Activated naive CD4-positive, alpha-beta T cell treated with anti-CD3 and anti-CD28 coated beads, Interleukin-2, amount 10 ng/mL, durations not matched to agents 7 days and 5 days (primary cell): ENCODE results near the gene UBL7.
"Not testable (repeated sequence)": the region's sequence is repeated elsewhere in the genome, so short reads cannot be mapped to it uniquely, and the experiment has no call there.

Experiments used
- CTCF ChIA-PET: fragments of 350-600 bp; sonication (Branson Sonifier 250); formaldehyde crosslinking; loops from one replicate; lab custom pipeline; 2021; ENCODE audit warnings: antibody characterized with exemption; lab: Charles Lee
- DNase-seq: peaks from one replicate; pipeline ENCODE4 v3.0.0-alpha.2; 2020
- H3K27ac Mint-ChIP-seq: one replicate; pipeline ENCODE4 v1.8.0; 2021; ENCODE audit warnings: mild to moderate bottlenecking, moderate library complexity, mixed read lengths
- H3K27me3 Mint-ChIP-seq: one replicate; pipeline ENCODE4 v1.8.0; 2021; ENCODE audit warnings: mild to moderate bottlenecking, mixed read lengths
- H3K36me3 Mint-ChIP-seq: one replicate; pipeline ENCODE4 v1.8.0; 2021; ENCODE audit warnings: mixed read lengths
- H3K4me1 Mint-ChIP-seq: one replicate; pipeline ENCODE4 v1.8.0; 2021; ENCODE audit warnings: mixed read lengths
- H3K4me3 Mint-ChIP-seq: one replicate; pipeline ENCODE4 v1.8.0; 2021; ENCODE audit warnings: mild to moderate bottlenecking, moderate library complexity, mixed read lengths
- H3K9me3 Mint-ChIP-seq: one replicate; pipeline ENCODE4 v1.8.0; 2021; ENCODE audit warnings: mixed read lengths

Gene UBL7

GRCh38 chr15:74457036-74457435 lies 3.9 kb downstream of the UBL7 start:
- CTCF ChIA-PET, result interaction anchor here (3.1 kb wide), 1 partner anchor 15 kb away, joined by 12 read pairs; no protein-coding TSS in a partner anchor
- not testable (repeated sequence) for H3K27ac Mint-ChIP-seq, H3K27me3 Mint-ChIP-seq, H3K9me3 Mint-ChIP-seq, H3K4me3 Mint-ChIP-seq, DNase-seq
- Mint-ChIP-seq H3K36me3 (peaks cover 33% of the 10 kb centered on the region), H3K4me1 (peaks cover 44% of the 10 kb centered on the region)

- Mint-ChIP-seq H3K4me1 (peaks cover 31% of the 10 kb centered on the region), H3K4me3 (no peak overlapping the region), H3K27ac (no peak overlapping the region), H3K36me3 (peaks cover 40% of the 10 kb centered on the region), H3K27me3 (no peaks in the 10 kb centered on the region), H3K9me3 (no peaks in the 10 kb centered on the region)
- CTCF ChIA-PET, result interaction anchor here (1.3 to 2.4 kb wide), 3 partner anchors 15 to 76 kb away, joined by 3 to 12 read pairs (median 9); no protein-coding TSS in a partner anchor
- DNase-seq, result no peak
Measured at GRCh38 chr15:74454764-74455500, 6.0 kb downstream of the UBL7 start.

- Mint-ChIP-seq H3K27ac (no peak overlapping the region), H3K9me3 (no peaks in the 10 kb centered on the region), H3K4me3 (no peak overlapping the region), H3K36me3 (peaks cover 48% of the 10 kb centered on the region), H3K4me1 (peaks cover 31% of the 10 kb centered on the region), H3K27me3 (no peaks in the 10 kb centered on the region)
- CTCF ChIA-PET, result interaction anchor here (1.1 to 2.4 kb wide), 5 partner anchors 9 to 78 kb away, joined by 3 to 12 read pairs (median 5); no protein-coding TSS in a partner anchor
- DNase-seq, result no peak
Measured at GRCh38 chr15:74453925-74454763, 6.8 kb downstream of the UBL7 start.

GRCh38 chr15:74451861-74452835 lies 8.8 kb downstream of the UBL7 start:
- H3K4me3 Mint-ChIP-seq, result no peak overlapping the region
- H3K9me3 Mint-ChIP-seq, result no peaks in the 10 kb centered on the region
- H3K4me1 Mint-ChIP-seq, result peaks cover 26% of the 10 kb centered on the region
- no peak for DNase-seq
- CTCF ChIA-PET, result interaction anchor here (0.7 kb wide), 1 partner anchor 9 kb away, joined by 4 read pairs; no protein-coding TSS in a partner anchor
- H3K36me3 Mint-ChIP-seq, result peaks cover 53% of the 10 kb centered on the region
- no peaks in the 10 kb centered on the region for H3K27me3 Mint-ChIP-seq
- H3K27ac Mint-ChIP-seq, result no peak overlapping the region

GRCh38 chr15:74451322-74451721 lies 9.6 kb downstream of the UBL7 start:
- Mint-ChIP-seq H3K27me3 (no peaks in the 10 kb centered on the region), H3K9me3 (no peaks in the 10 kb centered on the region), H3K27ac (no peak overlapping the region), H3K36me3 (peaks cover 55% of the 10 kb centered on the region), H3K4me3 (no peak overlapping the region), H3K4me1 (peaks cover 24% of the 10 kb centered on the region)
- DNase-seq, result no peak
- CTCF ChIA-PET, result interaction anchor here (0.7 kb wide), 1 partner anchor 8 kb away, joined by 4 read pairs; no protein-coding TSS in a partner anchor

- DNase-seq, result no peak
- Mint-ChIP-seq H3K27me3 (no peaks in the 10 kb centered on the region), H3K4me3 (no peak overlapping the region), H3K27ac (no peak overlapping the region), H3K36me3 (peaks cover 46% of the 10 kb centered on the region), H3K9me3 (no peaks in the 10 kb centered on the region), H3K4me1 (peaks cover 16% of the 10 kb centered on the region)
- CTCF ChIA-PET, result interaction anchor here (0.9 to 17.9 kb wide), 4 partner anchors 11 to 328 kb away, joined by 3 to 307 read pairs (median 5); no protein-coding TSS in a partner anchor
Measured at GRCh38 chr15:74449643-74450205, 11.2 kb downstream of the UBL7 start.

- CTCF ChIA-PET, result interaction anchor here (0.8 to 17.9 kb wide), 5 partner anchors 10 to 76 kb away, joined by 3 to 307 read pairs (median 3); no protein-coding TSS in a partner anchor
- H3K27me3 Mint-ChIP-seq, result no peaks in the 10 kb centered on the region
- no peak overlapping the region for H3K4me3 Mint-ChIP-seq
- peaks cover 10% of the 10 kb centered on the region for H3K4me1 Mint-ChIP-seq
- peaks cover 40% of the 10 kb centered on the region for H3K36me3 Mint-ChIP-seq
- no peak overlapping the region for H3K27ac Mint-ChIP-seq
- H3K9me3 Mint-ChIP-seq, result no peaks in the 10 kb centered on the region
- DNase-seq, result no peak
Measured at GRCh38 chr15:74449095-74449494, 11.9 kb downstream of the UBL7 start.

- H3K27me3 Mint-ChIP-seq, result no peaks in the 10 kb centered on the region
- H3K36me3 Mint-ChIP-seq, result peaks cover 30% of the 10 kb centered on the region
Measured at GRCh38 chr15:74445816-74446763, 14.9 kb downstream of the UBL7 start.

GRCh38 chr15:74444106-74445062 lies 16.6 kb downstream of the UBL7 start:
- no peak for DNase-seq
- H3K4me3 Mint-ChIP-seq, result no peak overlapping the region
- H3K4me1 Mint-ChIP-seq, result no peaks in the 10 kb centered on the region
- peaks cover 20% of the 10 kb centered on the region for H3K36me3 Mint-ChIP-seq
- H3K27me3 Mint-ChIP-seq, result no peaks in the 10 kb centered on the region
- CTCF ChIA-PET, result interaction anchor here (1.4 to 17.9 kb wide), 3 partner anchors 9 to 69 kb away, joined by 3 to 307 read pairs (median 145); no protein-coding TSS in a partner anchor
- no peaks in the 10 kb centered on the region for H3K9me3 Mint-ChIP-seq
- H3K27ac Mint-ChIP-seq, result no peak overlapping the region

More at GRCh38 chr15:74445816-74446763, 14.9 kb downstream of the UBL7 start:
- Mint-ChIP-seq H3K4me1 (no peaks in the 10 kb centered on the region), H3K9me3 (no peaks in the 10 kb centered on the region), H3K27ac (no peak overlapping the region), H3K4me3 (no peak overlapping the region)
- no peak for DNase-seq
- CTCF ChIA-PET, result interaction anchor here (1.4 to 17.9 kb wide), 2 partner anchors 8 to 62 kb away, joined by 3 to 307 read pairs; no protein-coding TSS in a partner anchor

GRCh38 chr15:74443100-74443909 lies 17.7 kb downstream of the UBL7 start:
- peaks cover 14% of the 10 kb centered on the region for H3K36me3 Mint-ChIP-seq
- no peak for DNase-seq
- H3K4me1 Mint-ChIP-seq, result peaks cover 6% of the 10 kb centered on the region
- CTCF ChIA-PET, result interaction anchor here (0.6 to 17.9 kb wide), 4 partner anchors 8 to 68 kb away, joined by 4 to 307 read pairs (median 75); no protein-coding TSS in a partner anchor
- H3K4me3 Mint-ChIP-seq, result no peak overlapping the region
- no peak overlapping the region for H3K27ac Mint-ChIP-seq
- H3K27me3 Mint-ChIP-seq, result no peaks in the 10 kb centered on the region
- no peaks in the 10 kb centered on the region for H3K9me3 Mint-ChIP-seq
